Stimulated activated CD8-positive, alpha-beta memory T cell treated with anti-CD3 and anti-CD28 coated beads, Interleukin-4, amount 100 ng/mL, for 48 hours (primary cell): Measurements from ENCODE around the gene MCU.
"Not testable (repeated sequence)": the region's sequence is repeated elsewhere in the genome, so short reads cannot be mapped to it uniquely, and the experiment has no call there.

ENCODE experiments used
- DNase-seq: peaks from one replicate; pipeline ENCODE4 v3.0.0-alpha.2; 2020

Gene MCU

DNA sequence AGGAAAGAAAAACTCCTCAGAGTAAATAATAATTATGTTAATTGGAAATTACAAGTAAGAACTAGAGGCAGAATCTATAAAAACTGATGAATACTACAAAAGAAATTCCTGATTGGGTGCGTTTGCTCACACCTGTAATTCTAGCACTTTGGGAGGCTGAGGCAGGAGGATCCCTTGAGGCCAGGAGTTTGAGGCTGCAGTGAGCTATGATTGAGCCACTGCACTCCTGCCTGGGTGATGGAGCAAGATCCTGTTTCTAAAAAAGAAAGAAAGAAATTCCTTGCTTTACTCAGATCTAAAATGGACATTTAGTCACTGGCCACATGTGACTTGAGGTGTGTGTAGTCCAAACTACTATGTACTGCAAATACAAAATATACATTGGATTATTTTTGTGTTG, 42.0 kb downstream of the MCU start:
- no peak for DNase-seq

DNA sequence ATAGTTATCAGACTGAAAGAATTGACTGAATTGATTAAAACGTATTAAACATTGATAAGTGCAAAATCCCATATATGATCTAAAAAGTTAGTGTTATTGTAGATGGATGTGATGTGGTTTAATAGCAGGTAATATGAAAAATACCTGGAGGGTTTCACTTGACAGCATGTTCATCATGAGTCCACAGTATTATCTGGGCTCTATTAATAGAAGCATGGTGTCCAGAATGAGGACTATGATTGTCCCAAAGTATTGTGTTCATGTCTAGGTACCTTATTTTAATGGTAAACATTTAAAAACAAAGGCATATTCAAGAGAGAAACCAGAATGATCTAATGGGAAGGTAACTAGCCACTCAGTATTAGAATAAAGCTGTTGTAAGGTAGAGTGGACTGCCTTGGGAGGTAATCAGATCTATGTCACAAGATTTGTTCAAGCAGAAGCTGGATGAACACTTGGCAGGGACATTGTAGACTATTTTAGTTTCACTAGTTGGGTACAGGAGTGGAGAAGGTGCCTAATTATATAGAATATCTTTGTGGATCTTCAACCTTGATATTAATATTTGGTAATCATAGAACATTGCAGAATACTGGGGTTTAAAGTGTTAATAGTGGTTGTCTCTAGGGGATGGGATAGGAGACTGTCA, 43.5 kb downstream of the MCU start:
- no peak for DNase-seq

DNA sequence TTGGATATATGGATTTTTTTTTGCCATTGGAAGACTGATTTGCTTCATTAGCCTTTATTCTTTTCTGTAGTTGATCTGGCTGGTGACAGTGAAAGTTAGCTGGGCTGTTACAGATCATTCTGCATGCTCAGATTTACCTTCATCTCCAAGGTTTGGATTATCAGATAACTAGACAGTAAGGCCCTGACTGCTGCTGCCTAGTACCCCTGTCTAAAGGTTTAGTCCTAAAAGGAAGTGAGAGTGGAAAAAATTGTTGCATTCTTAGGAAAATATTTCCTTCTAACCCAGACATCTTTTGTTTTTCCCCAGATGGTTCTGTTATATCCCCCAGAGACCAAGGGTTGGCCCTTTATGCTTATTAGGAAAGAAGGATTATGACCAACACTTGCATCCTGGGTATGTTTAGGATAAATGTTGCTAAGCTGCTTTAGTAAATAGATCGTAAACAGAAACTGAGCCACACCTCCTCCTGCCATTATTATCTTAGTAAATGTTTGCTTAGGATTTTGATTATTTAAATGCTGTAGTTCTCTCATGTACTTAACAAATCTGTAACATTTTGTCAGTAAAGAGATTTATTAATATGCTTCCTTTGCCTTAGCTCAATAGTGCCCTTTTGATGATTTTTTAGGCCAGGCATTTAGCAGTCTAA, 44.4 kb downstream of the MCU start:
- DNase-seq = no peak

GRCh38 chr10:72736828-72737220, 44.9 kb downstream of the MCU start:
- DNase-seq = no peak

DNA sequence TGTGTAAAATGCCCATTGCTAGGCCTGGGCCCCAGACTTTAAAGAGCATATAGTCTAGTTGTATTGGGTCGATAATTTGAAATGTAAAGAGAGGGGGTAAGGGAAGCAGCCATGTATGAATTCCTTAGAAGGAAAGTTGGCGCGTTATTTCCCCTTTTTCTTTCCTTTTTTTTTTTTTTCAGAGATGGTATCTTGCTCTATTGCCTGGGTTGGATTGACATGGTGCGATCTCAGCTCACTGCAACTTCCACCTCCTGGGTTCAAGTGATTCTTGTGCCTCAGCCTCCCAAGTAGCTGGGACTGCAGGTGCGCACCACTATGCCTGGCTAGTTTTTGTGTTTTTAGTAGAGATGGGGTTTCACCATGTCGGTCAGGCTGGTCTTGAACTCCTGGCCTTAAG, 45.4 kb downstream of the MCU start:
- DNase-seq = not testable (repeated sequence)

- no peak for DNase-seq
Measured at GRCh38 chr10:72738486-72738885, 46.5 kb downstream of the MCU start.

- DNase-seq = no peak
Measured at GRCh38 chr10:72740528-72740927, 48.6 kb downstream of the MCU start.

DNA sequence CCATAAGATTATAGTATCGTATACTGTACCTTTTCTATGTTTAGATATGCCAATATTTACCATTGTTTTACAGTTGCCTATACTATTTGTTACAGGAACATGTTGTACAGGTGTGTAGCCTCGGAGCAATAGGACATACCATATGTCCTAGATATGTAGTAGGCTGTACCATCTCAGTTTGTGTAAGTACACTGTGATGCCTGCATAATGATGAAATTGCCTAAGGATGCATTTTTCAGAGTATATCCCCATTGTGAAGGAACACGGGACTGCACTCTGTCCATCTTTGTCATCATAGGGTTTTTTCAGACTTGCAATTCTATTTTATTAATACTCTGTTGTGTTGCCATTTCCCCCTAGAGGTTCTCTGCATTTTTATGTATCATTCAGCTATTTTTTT, 50.1 kb downstream of the MCU start:
- DNase-seq = no peak

DNA sequence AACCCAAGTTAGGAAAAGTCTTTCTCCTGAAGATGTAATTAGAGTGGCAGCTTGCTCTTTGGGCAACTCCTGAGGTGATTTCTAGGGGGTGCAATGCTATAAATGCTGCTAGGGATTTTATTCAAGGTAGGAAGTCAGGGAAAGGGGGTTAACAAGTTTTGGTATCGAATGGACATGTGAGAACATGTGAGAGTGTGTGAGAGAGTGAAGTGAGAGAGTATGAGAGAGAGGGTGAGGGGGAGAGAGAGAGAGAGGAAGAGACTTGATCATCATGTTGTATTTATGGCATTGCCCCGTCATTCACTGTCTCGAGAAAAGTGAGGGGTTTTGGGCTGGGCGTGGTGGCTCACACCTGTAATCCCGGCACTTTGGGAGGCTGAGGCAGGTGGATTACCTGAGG, 50.9 kb downstream of the MCU start:
- no peak for DNase-seq

GRCh38 chr10:72744566-72744965, 52.6 kb downstream of the MCU start:
- DNase-seq = no peak

- no peak for DNase-seq
Measured at GRCh38 chr10:72746426-72747363, 54.8 kb downstream of the MCU start.

DNA sequence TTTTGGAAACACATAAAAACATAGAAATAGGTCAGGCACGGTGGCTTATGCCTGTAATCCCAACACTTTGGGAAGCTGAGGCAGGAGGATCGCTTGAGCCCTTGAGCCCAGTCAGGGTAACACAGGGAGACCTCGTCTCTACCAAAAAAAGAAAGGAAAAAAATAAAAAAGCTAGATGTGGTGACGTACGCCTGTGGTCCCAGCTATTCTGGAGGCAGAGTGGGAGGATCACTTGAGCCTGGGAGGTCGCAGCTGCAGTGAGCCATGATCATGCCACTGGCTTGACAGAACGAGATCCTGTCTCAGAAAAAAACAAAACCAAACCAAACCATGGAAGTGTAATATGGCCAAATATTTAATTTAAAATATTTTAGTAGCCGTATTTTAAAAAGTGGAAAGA, 55.6 kb downstream of the MCU start:
- DNase-seq = no peak

- DNase-seq = no peak
Measured at GRCh38 chr10:72753760-72754231, 61.9 kb downstream of the MCU start.

DNA sequence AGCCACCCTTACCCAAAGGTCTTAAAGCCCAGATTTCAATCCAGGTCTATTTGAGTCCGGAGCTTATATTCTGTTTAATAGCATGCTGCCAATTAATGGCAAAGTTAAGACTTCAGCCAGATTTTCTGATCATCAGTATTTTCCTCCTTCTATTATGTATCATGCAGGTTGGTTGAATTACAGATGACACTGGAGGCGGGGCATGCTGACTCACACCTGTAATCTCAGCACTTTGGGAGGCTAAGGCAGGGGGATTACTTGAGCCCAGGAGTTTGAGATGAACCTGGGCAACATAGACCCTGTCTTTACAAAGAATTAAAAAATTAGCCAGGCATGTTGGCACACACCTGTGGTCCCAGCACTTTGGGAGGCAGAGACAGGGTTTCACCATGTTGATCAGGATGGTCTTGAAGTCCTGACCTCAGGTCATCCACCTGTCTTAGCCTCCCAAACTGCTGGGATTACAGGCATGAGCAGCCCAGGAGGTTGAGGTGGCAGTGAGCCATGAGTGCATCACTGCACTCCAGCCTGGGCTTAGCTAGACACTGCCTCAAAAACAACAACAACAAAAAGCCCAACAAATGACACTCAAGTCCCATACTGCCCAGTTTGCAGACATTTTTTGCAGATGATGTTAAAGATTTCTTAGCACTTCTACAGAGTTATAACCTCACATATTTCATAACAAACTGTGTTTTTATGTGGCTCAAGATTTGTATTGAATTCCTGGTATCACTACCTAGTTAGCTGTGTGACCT, 62.5 kb downstream of the MCU start:
- no peak for DNase-seq

DNA sequence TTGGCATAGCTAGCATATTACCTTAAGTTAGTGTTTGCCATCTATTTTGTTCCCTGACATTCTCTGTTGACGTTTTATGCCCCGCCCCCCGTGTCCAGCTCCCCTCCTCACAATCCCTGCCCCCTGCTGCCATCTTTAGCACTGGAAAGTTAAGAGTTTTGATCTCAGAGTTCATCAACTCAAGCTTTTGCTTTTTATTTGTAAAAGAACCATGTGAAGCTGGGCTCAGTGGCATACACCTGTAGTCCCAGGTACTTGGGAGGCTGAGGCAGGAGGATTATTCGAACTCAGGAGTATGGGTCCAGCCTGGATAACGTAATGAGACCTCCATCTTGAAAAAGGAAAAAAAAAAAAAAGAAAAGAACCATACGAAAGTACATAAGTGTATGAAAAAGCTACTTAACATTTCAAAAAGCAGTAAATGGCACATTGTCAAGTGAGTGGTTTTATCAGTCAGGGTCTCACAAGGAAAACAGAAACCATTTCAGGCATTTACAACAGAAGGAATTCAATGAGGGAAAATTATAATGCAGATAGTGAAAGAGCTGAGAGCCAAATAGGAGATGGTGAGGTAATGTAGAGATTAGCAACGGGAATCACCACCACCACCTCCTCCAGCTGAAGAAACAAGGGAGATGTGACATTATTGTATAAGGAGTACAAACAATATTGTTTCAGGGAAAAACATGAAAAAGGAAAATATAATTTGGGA, 64.9 kb downstream of the MCU start:
- DNase-seq = no peak

DNA sequence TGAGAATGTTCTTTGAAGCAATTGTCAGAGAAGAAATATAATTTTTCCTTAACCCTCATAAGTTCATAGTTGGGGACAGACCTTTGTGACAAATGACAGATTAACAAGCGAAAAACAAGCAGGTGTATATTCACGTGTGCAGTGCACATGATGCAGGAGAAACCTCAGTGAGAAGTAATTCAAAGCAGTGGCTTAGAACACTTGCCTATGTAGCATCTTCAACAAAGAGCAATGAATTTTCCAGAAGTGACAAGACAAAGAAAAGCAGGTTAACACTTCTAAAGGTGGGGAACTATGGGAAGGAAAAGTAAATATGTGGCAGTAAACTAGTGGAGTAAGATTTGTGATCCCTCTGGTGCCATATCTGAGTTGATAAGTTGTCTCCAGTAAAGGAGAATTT, 65.8 kb downstream of the MCU start:
- DNase-seq = no peak

GRCh38 chr10:72758930-72759329, 67.0 kb downstream of the MCU start:
- not testable (repeated sequence) for DNase-seq

DNA sequence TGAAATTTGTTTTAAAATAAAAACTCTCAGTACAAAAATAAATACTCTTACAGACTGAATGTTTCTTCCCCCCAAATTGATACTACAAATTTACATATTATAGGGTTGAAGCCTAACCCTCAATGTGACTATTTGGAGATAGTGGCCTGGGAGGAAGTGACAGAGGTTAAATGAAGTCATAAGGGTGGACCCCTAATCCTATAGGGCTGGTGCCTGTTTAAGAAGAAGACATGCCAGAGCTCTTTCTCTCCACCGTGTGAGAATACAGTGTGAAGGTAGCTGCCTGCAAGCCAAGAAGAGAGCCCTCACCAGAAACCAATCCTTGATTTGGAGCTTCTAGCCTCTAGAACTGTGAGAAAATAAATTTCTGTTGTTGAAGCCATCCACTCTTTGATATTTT, 67.6 kb downstream of the MCU start:
- DNase-seq = no peak

DNA sequence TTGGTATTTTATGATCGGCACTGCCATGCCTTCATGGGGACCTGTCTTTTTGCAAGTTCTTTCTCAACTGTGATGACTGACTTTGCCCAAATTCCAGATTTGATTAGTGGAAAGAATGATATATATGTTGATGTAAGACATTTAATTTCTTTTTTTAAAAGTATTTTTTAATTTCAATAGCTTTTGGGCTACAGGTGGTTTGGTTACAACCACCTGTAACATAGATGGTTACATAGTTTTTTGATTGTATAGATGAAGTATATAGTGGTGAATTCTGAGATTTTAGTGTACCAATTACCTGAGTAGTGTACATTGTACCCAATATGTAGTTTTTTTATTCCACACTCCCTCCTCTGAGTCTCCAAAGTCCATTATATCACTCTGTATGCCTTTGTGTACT, 69.6 kb downstream of the MCU start:
- no peak for DNase-seq

DNA sequence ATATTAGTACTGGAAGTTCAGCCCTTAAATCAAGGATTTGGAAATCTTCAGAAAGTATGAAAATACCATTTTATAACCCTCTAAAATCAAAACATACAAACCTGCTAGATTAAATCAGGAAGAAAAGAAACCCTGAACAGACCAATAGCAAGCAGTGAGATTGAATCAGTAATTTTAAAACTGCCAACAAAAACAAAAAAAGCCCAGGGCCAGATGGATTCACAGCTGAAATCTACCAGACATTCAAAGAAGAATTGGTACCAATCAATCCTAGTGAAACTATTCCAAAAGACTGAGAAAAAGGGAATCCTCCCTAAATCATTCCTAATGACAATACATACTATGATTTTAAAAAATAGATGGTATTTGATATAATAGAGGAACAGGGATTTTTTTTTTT, 70.1 kb downstream of the MCU start:
- DNase-seq = no peak

DNA sequence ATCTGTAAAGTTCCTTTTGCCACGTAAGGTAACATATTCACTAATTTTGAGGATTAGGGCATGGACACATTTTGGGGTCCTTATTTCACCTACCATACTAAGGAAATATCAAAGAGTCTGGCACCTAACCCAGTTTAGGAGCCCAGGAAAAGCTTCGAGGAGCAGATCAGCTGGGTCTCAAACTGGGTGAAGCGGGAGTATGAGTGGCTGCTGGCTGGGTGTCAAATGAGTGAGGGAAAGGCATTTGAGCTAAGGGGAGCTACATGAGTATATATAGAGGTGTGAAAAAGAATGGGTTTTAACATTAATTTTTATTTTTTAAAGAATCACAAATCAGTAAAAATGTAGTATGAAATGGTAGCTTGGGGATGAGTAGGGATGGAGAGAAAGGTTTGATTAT, 71.3 kb downstream of the MCU start:
- no peak for DNase-seq

GRCh38 chr10:72764151-72764550, 72.2 kb downstream of the MCU start:
- DNase-seq = no peak
